AG10803 (cell line): ENCODE measurements around the gene SELPLG.

Source experiments
- DNase-seq: peaks from one replicate; pipeline ENCODE4 v3.0.0; 2010; ENCODE audit warnings: low read depth
- H3K4me3 ChIP-seq: 2 replicates; pipeline ENCODE4 v1.5.1; 2011; ENCODE audit warnings: mild to moderate bottlenecking, low read length, control low read depth
- CTCF ChIP-seq: conservative IDR thresholded peaks from 2 replicates; pipeline ENCODE4 v1.5.1; 2011; ENCODE audit warnings: mild to moderate bottlenecking, low read length, control low read depth, inconsistent platforms

Gene SELPLG

GRCh38 chr12:108609537-108610335 is 24.0 kb downstream of the SELPLG start:
- DNase-seq: peak; percentile 95
- H3K4me3 ChIP-seq: no peak overlapping the region
- no peak for TF ChIP-seq CTCF

GRCh38 chr12:108608616-108609015 is 25.1 kb downstream of the SELPLG start:
- no peak overlapping the region for H3K4me3 ChIP-seq
- TF ChIP-seq CTCF: no peak
- no peak for DNase-seq

GRCh38 chr12:108607981-108608600 is 25.6 kb downstream of the SELPLG start:
- H3K4me3 ChIP-seq: no peak overlapping the region
- no peak for DNase-seq
- TF ChIP-seq CTCF: no peak

GRCh38 chr12:108606492-108606891 is 27.2 kb downstream of the SELPLG start:
- no peak for DNase-seq
- no peak for TF ChIP-seq CTCF
- H3K4me3 ChIP-seq: no peak overlapping the region

DNA sequence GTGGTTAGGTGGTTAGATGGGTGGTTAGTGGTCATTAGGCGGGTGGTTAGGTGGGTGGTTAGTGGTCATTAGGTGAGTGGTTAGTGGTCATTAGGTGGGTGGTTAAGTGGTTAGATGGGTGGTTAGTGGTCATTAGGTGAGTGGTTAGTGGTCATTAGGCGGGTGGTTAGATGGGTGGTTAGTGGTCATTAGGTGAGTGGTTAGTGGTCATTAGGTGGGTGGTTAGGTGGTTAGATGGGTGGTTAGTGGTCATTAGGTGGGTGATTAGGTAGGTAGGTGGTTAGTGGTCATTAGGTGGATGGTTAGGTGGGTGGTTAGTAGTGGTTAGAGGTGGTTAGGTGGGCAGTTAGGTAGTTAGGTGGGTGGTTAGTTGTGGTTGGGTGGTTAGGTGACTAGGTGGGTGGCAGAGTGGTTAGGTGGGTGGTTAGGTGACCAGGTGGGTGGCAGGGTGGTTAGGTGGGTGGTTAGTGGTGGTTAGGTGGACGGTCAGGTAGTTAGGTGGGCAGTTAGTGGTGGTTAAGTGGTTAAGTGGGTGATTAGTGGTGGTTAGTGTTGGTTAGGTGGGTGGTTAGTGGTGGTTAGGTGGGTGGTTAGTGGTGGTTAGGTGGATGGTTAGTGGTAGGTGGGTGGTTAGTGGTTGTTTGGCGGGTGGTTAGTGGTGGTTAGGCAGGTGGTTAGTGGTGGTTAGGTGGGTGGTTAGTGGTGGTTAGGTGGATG is 27.8 kb downstream of the SELPLG start:
- no peak overlapping the region for H3K4me3 ChIP-seq
- no peak for DNase-seq
- no peak for TF ChIP-seq CTCF

- no peak overlapping the region for H3K4me3 ChIP-seq
- TF ChIP-seq CTCF: no peak
- DNase-seq: no peak
These were observed 28.5 kb downstream of the SELPLG start for GRCh38 chr12:108605000-108605689.
